GM19043 (cell line): ENCODE data around the gene IPPK.

Source experiments
- ATAC-seq: cut with Tn5 transposase; IDR thresholded peaks from one replicate; pipeline ENCODE4 v1.9.1; 2021; ENCODE audit warnings: low read depth; ENCODE audit not compliant: unreplicated experiment

The IPPK gene

GRCh38 chr9:92617195-92617813, 52.6 kb downstream of the IPPK start:
- no peak for ATAC-seq

- ATAC-seq = no peak
Measured at GRCh38 chr9:92616655-92617111, 53.2 kb downstream of the IPPK start.

- no peak for ATAC-seq
Measured at GRCh38 chr9:92616199-92616641, 53.7 kb downstream of the IPPK start.

GRCh38 chr9:92615790-92616189, 54.1 kb downstream of the IPPK start:
- no peak for ATAC-seq

GRCh38 chr9:92614763-92615461, 55.0 kb downstream of the IPPK start:
- no peak for ATAC-seq

GRCh38 chr9:92614123-92614510, 55.8 kb downstream of the IPPK start:
- ATAC-seq = no peak

GRCh38 chr9:92613268-92614122, 56.4 kb downstream of the IPPK start:
- no peak for ATAC-seq

- ATAC-seq = no peak
Measured at GRCh38 chr9:92612816-92613215, 57.1 kb downstream of the IPPK start.

GRCh38 chr9:92612292-92612691, 57.6 kb downstream of the IPPK start:
- no peak for ATAC-seq

- no peak for ATAC-seq
Measured at GRCh38 chr9:92611621-92612285, 58.2 kb downstream of the IPPK start.

GRCh38 chr9:92610470-92611420, 59.2 kb downstream of the IPPK start:
- no peak for ATAC-seq

- no peak for ATAC-seq
Measured at GRCh38 chr9:92608909-92609445, 61.0 kb downstream of the IPPK start.

GRCh38 chr9:92608241-92608908, 61.6 kb downstream of the IPPK start:
- no peak for ATAC-seq

- ATAC-seq = no peak
Measured at GRCh38 chr9:92607773-92608172, 62.2 kb downstream of the IPPK start.

GRCh38 chr9:92607088-92607487, 62.8 kb downstream of the IPPK start:
- no peak for ATAC-seq

GRCh38 chr9:92605224-92605623, 64.7 kb downstream of the IPPK start:
- ATAC-seq = no peak

- ATAC-seq = no peak
Measured at GRCh38 chr9:92603990-92604389, 65.9 kb downstream of the IPPK start.

- no peak for ATAC-seq
Measured at GRCh38 chr9:92603100-92603499, 66.8 kb downstream of the IPPK start.

GRCh38 chr9:92602413-92602812, 67.5 kb downstream of the IPPK start:
- no peak for ATAC-seq
